GM12875 (cell line): ENCODE results near the gene NOP53.
"Not testable (repeated sequence)": the region's sequence is repeated elsewhere in the genome, so short reads cannot be mapped to it uniquely, and the experiment has no call there.

ENCODE experiments used
- H3K4me3 ChIP-seq: one replicate; pipeline ENCODE4 v1.5.1; 2011; ENCODE audit warnings: low read depth, low read length, control low read depth
- CTCF ChIP-seq: IDR thresholded peaks from 2 replicates; pipeline ENCODE4 v1.5.1; 2011; ENCODE audit warnings: low read depth, mild to moderate bottlenecking, control low read depth, inconsistent platforms, low read length, moderate library complexity, borderline replicate concordance; ENCODE audit not compliant: insufficient read depth

Gene NOP53

DNA sequence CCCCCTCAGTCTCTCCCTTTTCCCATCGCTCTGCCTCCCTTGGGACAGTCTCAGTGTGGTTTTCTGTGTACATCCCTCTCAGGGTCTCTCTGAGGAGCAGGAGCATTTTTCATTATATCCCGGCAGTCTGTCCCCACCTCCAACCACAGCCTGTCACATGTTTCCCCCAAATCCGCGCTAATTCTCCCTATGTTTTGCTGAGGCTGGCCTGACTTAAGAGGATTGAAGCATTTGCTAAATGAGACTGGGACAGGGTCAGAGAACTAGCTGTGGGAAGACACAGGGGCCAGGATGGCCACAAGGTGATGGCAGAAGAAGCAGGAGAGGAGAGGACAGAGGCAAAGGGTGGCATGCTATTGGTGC lies 53.5 kb downstream of the NOP53 start:
- TF ChIP-seq CTCF = no peak
- H3K4me3 ChIP-seq = no peak overlapping the region

DNA sequence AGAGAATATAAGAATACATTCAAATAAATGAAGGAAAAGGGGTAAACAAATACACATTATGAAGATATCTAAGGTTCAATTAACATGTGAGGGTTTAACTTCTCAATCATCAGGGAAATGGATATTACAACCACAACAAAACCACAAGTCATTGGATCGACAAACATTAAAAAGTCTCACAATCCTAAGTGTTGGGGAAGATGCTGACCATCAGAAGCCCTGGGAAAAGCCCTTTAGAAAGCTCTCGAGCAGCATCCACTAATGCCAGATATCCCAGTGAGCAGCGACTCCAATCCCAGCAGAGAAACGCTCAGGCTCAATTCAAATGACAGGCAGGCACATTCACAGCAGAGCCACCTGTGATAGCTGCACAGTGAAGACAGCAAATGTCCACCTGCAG lies 55.9 kb downstream of the NOP53 start:
- no peak for TF ChIP-seq CTCF
- H3K4me3 ChIP-seq = no peak overlapping the region

GRCh38 chr19:47802521-47803043 lies 57.2 kb downstream of the NOP53 start:
- no peak for TF ChIP-seq CTCF

DNA sequence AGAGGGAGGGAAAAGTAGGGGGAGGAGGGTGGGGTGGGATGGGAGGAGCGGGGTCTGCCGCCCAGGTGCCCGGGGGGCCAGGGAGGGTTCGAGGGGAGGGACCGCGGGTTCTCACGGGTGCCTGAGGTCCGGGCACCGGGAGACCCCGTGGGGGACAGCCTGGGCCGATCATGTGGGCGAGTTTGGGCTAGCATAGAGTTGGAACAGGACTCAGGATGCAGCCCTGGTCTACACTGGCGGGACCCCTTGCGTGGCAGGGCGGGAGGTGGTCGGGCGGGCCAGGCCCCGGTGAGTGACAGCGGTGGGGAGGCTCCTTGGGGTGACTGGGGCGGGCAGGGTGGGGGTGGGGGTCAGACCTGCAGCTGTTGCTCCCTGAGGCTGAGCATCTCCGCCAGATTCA lies 57.8 kb downstream of the NOP53 start:
- not testable (repeated sequence) for H3K4me3 ChIP-seq

More at GRCh38 chr19:47802521-47803043, 57.2 kb downstream of the NOP53 start:
- no peak overlapping the region for H3K4me3 ChIP-seq

GRCh38 chr19:47803671-47804070 lies 58.3 kb downstream of the NOP53 start:
- not testable (repeated sequence) for H3K4me3 ChIP-seq

DNA sequence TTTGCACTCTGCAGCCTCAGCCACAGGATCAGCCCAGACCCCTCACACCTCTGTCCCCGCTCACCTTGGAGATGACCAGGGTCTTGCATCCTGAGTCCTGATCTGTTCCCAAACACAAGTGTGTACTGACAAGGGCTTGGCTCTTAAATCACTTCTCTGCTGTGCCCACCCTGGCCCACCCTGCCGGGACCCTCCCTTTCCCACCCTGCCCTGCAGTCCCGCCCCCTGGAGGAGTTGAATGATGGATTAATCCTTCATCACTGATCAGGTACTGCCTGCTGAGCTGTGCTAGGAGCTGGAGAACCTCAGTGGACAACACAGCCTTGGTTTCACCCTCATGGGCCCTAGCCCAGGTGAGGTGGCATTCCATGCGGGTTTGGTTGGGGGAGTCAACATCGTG lies 59.1 kb downstream of the NOP53 start, which contains the start of gene TPRX1:
Gene TPRX1, minus strand, starts transcription at position 101 of the 400 bp plus-strand sequence. Its CDS starts 12 bp downstream, at position 89.
- H3K4me3 ChIP-seq = not testable (repeated sequence)

DNA sequence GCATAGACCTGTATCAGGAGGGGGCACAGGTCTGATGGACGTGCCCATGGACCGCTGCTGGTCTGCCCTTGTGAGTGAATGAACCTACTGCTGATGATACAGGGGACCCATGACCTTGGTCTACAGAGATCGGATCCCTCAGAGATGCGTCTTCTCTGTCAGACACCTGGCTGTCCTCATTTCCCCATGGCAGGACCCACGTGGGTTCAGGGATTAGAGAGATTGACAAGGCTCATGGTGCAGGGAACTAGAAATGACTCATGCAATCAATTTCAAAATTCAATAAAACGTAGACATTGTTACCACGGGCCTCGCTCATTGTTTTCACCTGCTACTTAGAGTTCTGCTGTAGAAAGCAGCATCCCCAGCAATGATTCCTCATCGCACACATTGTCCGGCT lies 60.0 kb downstream of the NOP53 start:
- TF ChIP-seq CTCF = no peak
- no peak overlapping the region for H3K4me3 ChIP-seq

GRCh38 chr19:47806435-47806834 lies 61.1 kb downstream of the NOP53 start:
- no peak for TF ChIP-seq CTCF
- no peak overlapping the region for H3K4me3 ChIP-seq
